Gastroesophageal sphincter (tissue), 3 donors: ENCODE measurements around the gene XPNPEP2.

Experiments used
- POLR2A ChIP-seq, 2 donors: fragments of 450-650 bp; IDR thresholded peaks; one replicate each; pipeline ENCODE4 v1.6.1; 2017; ENCODE audit warnings: antibody characterized with exemption in 2 of 2, mild to moderate bottlenecking in 2 of 2, moderate library complexity in 1 of 2
- POLR2AphosphoS5 ChIP-seq: sonication (generic); formaldehyde crosslinking; IDR thresholded peaks from one replicate; pipeline ENCODE4 v1.6.1; 2017; ENCODE audit warnings: antibody characterized with exemption
- TF ChIP-seq, protein P1 (sequence below), 4 experiments: fragments of 200-600 bp in 2 of 4; fragments of 450-650 bp in 2 of 4; sonication (generic) in 1 of 4; IDR thresholded peaks; one replicate each; pipeline ENCODE4 v1.5.1; 2017 to 2019; ENCODE audit warnings: antibody characterized with exemption in 4 of 4, mild to moderate bottlenecking in 2 of 4, moderate library complexity in 2 of 4

DNA sequence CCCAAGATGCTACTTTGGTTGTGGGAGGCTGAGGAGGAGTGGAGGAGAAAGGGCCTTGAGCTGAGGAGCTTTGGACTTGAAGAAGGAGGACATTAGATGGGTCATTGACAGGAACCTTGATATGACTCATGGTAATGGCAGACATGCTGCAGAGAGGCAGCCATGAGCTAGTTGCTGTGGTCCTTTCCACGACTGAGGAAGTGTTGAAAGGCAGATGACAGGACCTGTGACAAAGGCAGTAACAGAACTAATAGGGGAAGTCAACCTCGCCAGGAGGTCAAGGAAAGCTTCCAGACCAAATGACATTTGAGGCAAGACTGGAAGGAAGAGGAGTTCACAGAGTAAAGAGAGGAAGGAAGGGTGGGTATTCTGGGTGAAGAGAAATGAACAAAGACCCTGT is 7.6 kb upstream of the XPNPEP2 start:
- TF ChIP-seq, protein P1, sequence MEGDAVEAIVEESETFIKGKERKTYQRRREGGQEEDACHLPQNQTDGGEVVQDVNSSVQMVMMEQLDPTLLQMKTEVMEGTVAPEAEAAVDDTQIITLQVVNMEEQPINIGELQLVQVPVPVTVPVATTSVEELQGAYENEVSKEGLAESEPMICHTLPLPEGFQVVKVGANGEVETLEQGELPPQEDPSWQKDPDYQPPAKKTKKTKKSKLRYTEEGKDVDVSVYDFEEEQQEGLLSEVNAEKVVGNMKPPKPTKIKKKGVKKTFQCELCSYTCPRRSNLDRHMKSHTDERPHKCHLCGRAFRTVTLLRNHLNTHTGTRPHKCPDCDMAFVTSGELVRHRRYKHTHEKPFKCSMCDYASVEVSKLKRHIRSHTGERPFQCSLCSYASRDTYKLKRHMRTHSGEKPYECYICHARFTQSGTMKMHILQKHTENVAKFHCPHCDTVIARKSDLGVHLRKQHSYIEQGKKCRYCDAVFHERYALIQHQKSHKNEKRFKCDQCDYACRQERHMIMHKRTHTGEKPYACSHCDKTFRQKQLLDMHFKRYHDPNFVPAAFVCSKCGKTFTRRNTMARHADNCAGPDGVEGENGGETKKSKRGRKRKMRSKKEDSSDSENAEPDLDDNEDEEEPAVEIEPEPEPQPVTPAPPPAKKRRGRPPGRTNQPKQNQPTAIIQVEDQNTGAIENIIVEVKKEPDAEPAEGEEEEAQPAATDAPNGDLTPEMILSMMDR (IDR thresholded peaks at IDR 0.05) = no peak
- TF ChIP-seq POLR2AphosphoS5 = no peak
- no peak for TF ChIP-seq POLR2A (IDR thresholded peaks at IDR 0.05)
